OCI-LY3 (cell line): ENCODE measurements around the gene CA10.

Experiments
- H2AFZ ChIP-seq: fragments of 200-600, 300-600 bp; shearing (Covaris generic); 2 replicates; pipeline ENCODE4 v1.6.0; 2014; ENCODE audit warnings: antibody characterized with exemption, low read depth, low read length
- H3K27ac ChIP-seq: fragments of 200-600, 300-600 bp; sonication (generic); 2 replicates; pipeline ENCODE4 v1.5.1; 2014; ENCODE audit warnings: mild to moderate bottlenecking, low read length, moderate library complexity, mixed read lengths
- H3K27me3 ChIP-seq: fragments of 200-600, 300-600 bp; sonication (generic); 2 replicates; pipeline ENCODE4 v1.6.1; 2014; ENCODE audit warnings: low read depth, low read length, mixed read lengths
- H3K36me3 ChIP-seq: fragments of 200-600, 300-600 bp; sonication (generic); replicated peaks from 2 replicates; pipeline ENCODE3; 2014; ENCODE audit warnings: low read depth, low read length, mixed read lengths
- H3K4me1 ChIP-seq: fragments of 300-600, 200-600 bp; sonication (generic); 2 replicates; pipeline ENCODE4 v1.6.1; 2014; ENCODE audit warnings: low read length, mixed read lengths
- H3K4me2 ChIP-seq: fragments of 200-600, 300-600 bp; sonication (generic); 2 replicates; pipeline ENCODE4 v1.6.1; 2014; ENCODE audit warnings: low read length, mixed read lengths
- H3K4me3 ChIP-seq: fragments of 300-600, 200-600 bp; sonication (generic); 2 replicates; pipeline ENCODE4 v1.5.1; 2014; ENCODE audit warnings: antibody characterized with exemption, mild to moderate bottlenecking, low read length, moderate library complexity
- H3K79me2 ChIP-seq: fragments of 300-600, 200-600 bp; shearing (Covaris generic); 2 replicates; pipeline ENCODE4 v1.6.1; 2014; ENCODE audit warnings: mild to moderate bottlenecking, low read length, mixed read lengths
- H3K9ac ChIP-seq: fragments of 300-600, 200-600 bp; shearing (Covaris generic); 2 replicates; pipeline ENCODE4 v1.6.0; 2014; ENCODE audit warnings: mild to moderate bottlenecking, low read length, moderate library complexity
- H3K9me3 ChIP-seq: fragments of 200-600, 300-600 bp; shearing (Covaris generic); 2 replicates; pipeline ENCODE4 v1.6.1; 2014; ENCODE audit warnings: low read length, mixed read lengths; ENCODE audit not compliant: insufficient read depth
- H4K20me1 ChIP-seq: fragments of 200-600, 300-600 bp; sonication (generic); 2 replicates; pipeline ENCODE4 v1.6.1; 2016; ENCODE audit warnings: low read length, mixed read lengths; ENCODE audit not compliant: insufficient read depth
- EZH2phosphoT487 ChIP-seq: fragments of 200-600 bp; shearing (Covaris generic); IDR thresholded peaks from 2 replicates; pipeline ENCODE4 v1.6.1; 2018; ENCODE audit warnings: antibody characterized with exemption, mixed run types, low read depth
- TF ChIP-seq, protein P1 (sequence below): fragments of 200-600, 300-600 bp; sonication (generic); IDR thresholded peaks from 2 replicates; pipeline ENCODE4 v1.5.1; 2014; ENCODE audit warnings: antibody characterized with exemption, low read length, low read depth

CA10 gene

DNA sequence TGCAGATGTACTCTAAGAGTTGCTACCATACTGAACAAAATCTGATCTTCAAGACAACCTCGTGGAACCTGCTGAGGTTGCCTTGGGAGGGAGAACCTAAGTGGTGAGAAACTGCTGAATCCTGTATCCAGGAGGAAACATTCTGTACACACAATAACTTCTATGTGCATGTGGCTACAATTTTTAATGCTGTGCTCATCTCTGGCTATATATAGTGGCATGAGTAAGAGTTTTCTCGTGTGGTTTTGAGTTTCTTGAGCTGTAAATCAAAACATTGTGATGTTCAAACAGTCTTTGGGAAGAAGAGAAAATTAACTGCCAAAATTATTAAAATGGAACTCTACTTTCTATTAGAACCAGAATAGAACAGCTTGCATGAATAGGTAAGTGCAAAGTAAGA is 206.8 kb downstream of the CA10 start:
- H3K36me3 ChIP-seq: no peaks in the 10 kb centered on the region
- H3K9ac ChIP-seq: no peak overlapping the region
- H3K27ac ChIP-seq: no peak overlapping the region
- no peaks in the 10 kb centered on the region for H3K79me2 ChIP-seq
- H3K4me3 ChIP-seq: no peak overlapping the region
- no peak overlapping the region for H3K4me2 ChIP-seq
- TF ChIP-seq, protein P1, sequence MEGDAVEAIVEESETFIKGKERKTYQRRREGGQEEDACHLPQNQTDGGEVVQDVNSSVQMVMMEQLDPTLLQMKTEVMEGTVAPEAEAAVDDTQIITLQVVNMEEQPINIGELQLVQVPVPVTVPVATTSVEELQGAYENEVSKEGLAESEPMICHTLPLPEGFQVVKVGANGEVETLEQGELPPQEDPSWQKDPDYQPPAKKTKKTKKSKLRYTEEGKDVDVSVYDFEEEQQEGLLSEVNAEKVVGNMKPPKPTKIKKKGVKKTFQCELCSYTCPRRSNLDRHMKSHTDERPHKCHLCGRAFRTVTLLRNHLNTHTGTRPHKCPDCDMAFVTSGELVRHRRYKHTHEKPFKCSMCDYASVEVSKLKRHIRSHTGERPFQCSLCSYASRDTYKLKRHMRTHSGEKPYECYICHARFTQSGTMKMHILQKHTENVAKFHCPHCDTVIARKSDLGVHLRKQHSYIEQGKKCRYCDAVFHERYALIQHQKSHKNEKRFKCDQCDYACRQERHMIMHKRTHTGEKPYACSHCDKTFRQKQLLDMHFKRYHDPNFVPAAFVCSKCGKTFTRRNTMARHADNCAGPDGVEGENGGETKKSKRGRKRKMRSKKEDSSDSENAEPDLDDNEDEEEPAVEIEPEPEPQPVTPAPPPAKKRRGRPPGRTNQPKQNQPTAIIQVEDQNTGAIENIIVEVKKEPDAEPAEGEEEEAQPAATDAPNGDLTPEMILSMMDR: no peak
- TF ChIP-seq EZH2phosphoT487: no peak
- no peaks in the 10 kb centered on the region for H4K20me1 ChIP-seq
- H3K9me3 ChIP-seq: no peaks in the 10 kb centered on the region
- H2AFZ ChIP-seq: no peak overlapping the region
- H3K4me1 ChIP-seq: no peaks in the 10 kb centered on the region
- no peaks in the 10 kb centered on the region; the same call in 1 of the 2 replicates for H3K27me3 ChIP-seq

DNA sequence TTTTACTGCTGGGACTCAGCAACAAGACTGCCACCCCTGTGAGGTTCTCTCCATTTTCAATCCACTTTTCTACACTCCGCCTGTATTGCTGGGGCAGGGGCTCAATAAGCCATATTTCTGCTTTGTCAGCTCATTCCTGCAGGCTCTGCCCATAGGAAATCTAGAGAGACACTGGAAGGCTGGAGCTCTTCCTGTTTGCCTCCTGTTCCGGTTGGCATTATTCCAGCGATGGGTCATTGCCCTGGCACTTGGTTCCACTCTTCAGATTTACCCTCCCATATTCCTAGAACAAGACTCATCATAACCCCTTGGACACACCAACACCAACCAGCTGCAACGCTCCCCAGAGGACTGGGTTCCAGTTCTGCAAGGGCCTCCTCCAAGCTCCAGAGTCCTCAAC is 210.4 kb downstream of the CA10 start:
- Histone ChIP-seq H3K9ac (no peak overlapping the region), H2AFZ (no peak overlapping the region), H3K36me3 (no peaks in the 10 kb centered on the region), H3K9me3 (no peaks in the 10 kb centered on the region), H3K4me3 (no peak overlapping the region), H3K79me2 (no peaks in the 10 kb centered on the region), H3K4me2 (no peak overlapping the region), H4K20me1 (no peaks in the 10 kb centered on the region), H3K27ac (no peak overlapping the region), H3K27me3 (no peaks in the 10 kb centered on the region; the same call in 1 of the 2 replicates), H3K4me1 (no peaks in the 10 kb centered on the region)
- TF ChIP-seq, protein P1: no peak
- TF ChIP-seq EZH2phosphoT487: no peak

DNA sequence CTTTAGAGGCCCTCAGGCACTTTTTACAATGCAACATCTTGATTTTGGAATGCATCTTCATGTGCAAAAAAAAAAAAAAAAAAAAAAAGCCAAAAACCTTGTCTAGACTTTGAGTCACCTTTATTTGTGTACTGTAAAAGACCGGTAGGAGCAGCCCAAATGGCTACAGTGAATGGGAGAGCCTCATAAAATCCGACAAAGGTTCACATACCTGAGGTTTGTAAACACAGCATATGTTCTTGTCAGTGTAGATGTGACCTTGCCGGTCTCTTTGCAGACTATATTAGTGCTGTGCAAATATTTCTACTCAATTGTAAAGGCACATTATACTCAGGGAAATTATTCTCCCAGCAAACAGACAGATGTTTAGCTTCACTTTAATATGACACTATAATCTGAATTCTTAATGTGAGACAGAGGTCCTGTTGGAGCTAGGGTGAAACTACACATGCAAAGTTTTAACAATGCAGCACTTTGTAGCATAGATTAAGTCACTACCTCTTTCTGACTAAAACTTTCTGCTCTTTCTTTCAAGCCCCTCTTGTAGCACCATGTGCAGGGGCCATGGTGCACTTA is 211.3 kb downstream of the CA10 start:
- Histone ChIP-seq H3K4me3 (no peak overlapping the region), H3K9me3 (no peaks in the 10 kb centered on the region), H3K4me1 (no peaks in the 10 kb centered on the region), H3K4me2 (no peak overlapping the region), H4K20me1 (no peaks in the 10 kb centered on the region), H3K9ac (no peak overlapping the region), H3K36me3 (no peaks in the 10 kb centered on the region), H3K27ac (no peak overlapping the region), H3K27me3 (no peaks in the 10 kb centered on the region; the same call in 1 of the 2 replicates), H2AFZ (no peak overlapping the region), H3K79me2 (no peaks in the 10 kb centered on the region)
- TF ChIP-seq, protein P1: no peak
- TF ChIP-seq EZH2phosphoT487: no peak

DNA sequence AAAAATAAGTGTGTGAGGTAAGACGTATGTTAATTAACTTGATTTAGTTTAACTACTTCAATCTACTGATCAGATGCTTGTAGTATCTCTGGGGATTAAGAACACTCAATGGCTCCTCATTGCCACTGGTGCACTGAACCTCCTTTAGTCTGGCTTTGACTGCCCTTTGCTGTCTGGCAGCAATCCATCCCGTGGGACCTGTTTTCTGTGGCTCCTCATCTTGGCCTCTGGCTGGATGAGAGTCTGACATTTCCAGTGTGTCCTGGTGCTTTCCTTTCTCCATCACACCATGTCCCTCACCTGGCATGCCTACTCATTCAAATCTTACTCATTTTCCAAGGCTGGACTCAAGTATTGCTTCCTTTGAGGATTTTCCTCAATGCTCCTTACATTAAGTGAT is 212.2 kb downstream of the CA10 start:
- no peak overlapping the region for H3K27ac ChIP-seq
- no peaks in the 10 kb centered on the region for H3K79me2 ChIP-seq
- H3K4me1 ChIP-seq: no peaks in the 10 kb centered on the region
- H3K4me3 ChIP-seq: no peak overlapping the region
- no peaks in the 10 kb centered on the region; the same call in 1 of the 2 replicates for H3K27me3 ChIP-seq
- TF ChIP-seq EZH2phosphoT487: no peak
- TF ChIP-seq, protein P1: no peak
- no peak overlapping the region for H2AFZ ChIP-seq
- H3K4me2 ChIP-seq: no peak overlapping the region
- no peaks in the 10 kb centered on the region for H3K36me3 ChIP-seq
- no peaks in the 10 kb centered on the region for H3K9me3 ChIP-seq
- H3K9ac ChIP-seq: no peak overlapping the region
- H4K20me1 ChIP-seq: no peaks in the 10 kb centered on the region
